HEK293 (cell line): Measurements from ENCODE around the gene ELAVL3.
"Not testable (repeated sequence)": the region's sequence is repeated elsewhere in the genome, so short reads cannot be mapped to it uniquely, and the experiment has no call there.

Experiments used
- CTCF ChIA-PET: fragments of 350-600 bp; formaldehyde crosslinking; extraction: SDS; loops from one replicate; lab custom pipeline; 2021; ENCODE audit warnings: antibody characterized with exemption; lab: Yijun Ruan, JAX
- POLR2A ChIA-PET: fragments of 300-600 bp; formaldehyde crosslinking; extraction: SDS; loops from one replicate; lab custom pipeline; 2020; ENCODE audit warnings: antibody characterized with exemption, inconsistent platforms; lab: Yijun Ruan, JAX
- H3K27ac ChIP-seq: fragments of 200-500 bp; sonication (Bioruptor generic); 2 replicates; pipeline ENCODE4 v1.5.1; 2014; ENCODE audit warnings: low read depth, low read length, control low read depth, inconsistent platforms; ENCODE audit errors: extremely low read depth
- H3K36me3 ChIP-seq, 2 experiments: fragments of 200-500 bp in 1 of 2; sonication (Bioruptor generic) in 1 of 2; 1 replicate in 1 of 2; 2 replicates in 1 of 2; pipeline ENCODE4 v1.5.1; 2014 to 2017; ENCODE audit warnings: inconsistent platforms in 2 of 2, low read length in 2 of 2; ENCODE audit not compliant: control insufficient read depth in 2 of 2, insufficient read depth in 1 of 2
- H3K4me1 ChIP-seq: fragments of 200-500 bp; sonication (Bioruptor generic); 2 replicates; pipeline ENCODE4 v1.5.1; 2014; ENCODE audit warnings: mild to moderate bottlenecking, low read length, inconsistent platforms; ENCODE audit not compliant: control insufficient read depth, insufficient read depth
- H3K4me3 ChIP-seq: 2 replicates; pipeline ENCODE4 v1.5.1; 2011; ENCODE audit warnings: low read depth, mild to moderate bottlenecking, control low read depth, low read length, moderate library complexity
- H3K9me3 ChIP-seq: fragments of 200-500 bp; sonication (Bioruptor generic); 2 replicates; pipeline ENCODE4 v1.5.1; 2014; ENCODE audit warnings: low read depth, low read length, inconsistent platforms; ENCODE audit not compliant: control insufficient read depth, insufficient read depth
- BCL11A ChIP-seq: fragments of 450-650 bp; formaldehyde crosslinking; IDR thresholded peaks from 2 replicates; pipeline ENCODE4 v1.5.1; 2016; ENCODE audit warnings: low read depth, missing biosample characterization, missing genetic modification characterization
- EGR2 ChIP-seq: fragments of 450-650 bp; formaldehyde crosslinking; IDR thresholded peaks from 2 replicates; pipeline ENCODE4 v1.5.1; 2016; ENCODE audit warnings: low read depth, missing biosample characterization, missing genetic modification characterization
- KLF1 ChIP-seq: fragments of 450-650 bp; formaldehyde crosslinking; IDR thresholded peaks from 2 replicates; pipeline ENCODE4 v1.5.1; 2016; ENCODE audit warnings: missing biosample characterization, missing genetic modification characterization
- KLF7 ChIP-seq: fragments of 450-650 bp; formaldehyde crosslinking; IDR thresholded peaks from 2 replicates; pipeline ENCODE4 v1.5.1; 2016; ENCODE audit warnings: missing biosample characterization, missing genetic modification characterization, borderline replicate concordance
- KLF8 ChIP-seq: fragments of 450-650 bp; formaldehyde crosslinking; IDR thresholded peaks from 2 replicates; pipeline ENCODE4 v1.5.1; 2016; ENCODE audit warnings: missing biosample characterization, missing genetic modification characterization
- REPIN1 ChIP-seq: fragments of 450-650 bp; formaldehyde crosslinking; IDR thresholded peaks from 2 replicates; pipeline ENCODE4 v1.5.1; 2017; ENCODE audit warnings: missing biosample characterization, missing genetic modification characterization, low read depth
- SCRT2 ChIP-seq: fragments of 450-650 bp; formaldehyde crosslinking; IDR thresholded peaks from 2 replicates; pipeline ENCODE4 v1.5.1; 2016; ENCODE audit warnings: missing biosample characterization, missing genetic modification characterization
- YY1 ChIP-seq: fragments of 450-650 bp; formaldehyde crosslinking; IDR thresholded peaks from 2 replicates; pipeline ENCODE4 v1.5.1; 2018; ENCODE audit warnings: missing biosample characterization, missing genetic modification characterization
- ZBTB1 ChIP-seq: fragments of 450-650 bp; formaldehyde crosslinking; IDR thresholded peaks from 2 replicates; pipeline ENCODE4 v1.5.1; 2016; ENCODE audit warnings: missing biosample characterization, missing genetic modification characterization
- ZBTB7A ChIP-seq: fragments of 450-650 bp; formaldehyde crosslinking; IDR thresholded peaks from 2 replicates; pipeline ENCODE4 v1.5.1; 2016; ENCODE audit warnings: low read depth, missing biosample characterization, missing genetic modification characterization
- ZBTB8A ChIP-seq: fragments of 450-650 bp; formaldehyde crosslinking; IDR thresholded peaks from 2 replicates; pipeline ENCODE4 v1.5.1; 2016; ENCODE audit warnings: missing biosample characterization, missing genetic modification characterization
- ZNF121 ChIP-seq: fragments of 450-650 bp; formaldehyde crosslinking; IDR thresholded peaks from 2 replicates; pipeline ENCODE4 v1.5.1; 2016; ENCODE audit warnings: missing biosample characterization, missing genetic modification characterization
- ZNF214 ChIP-seq: fragments of 450-650 bp; formaldehyde crosslinking; IDR thresholded peaks from 2 replicates; pipeline ENCODE4 v1.5.1; 2017; ENCODE audit warnings: missing biosample characterization, mild to moderate bottlenecking, missing genetic modification characterization, borderline replicate concordance
- ZNF221 ChIP-seq: fragments of 450-650 bp; formaldehyde crosslinking; IDR thresholded peaks from 2 replicates; pipeline ENCODE4 v1.5.1; 2017; ENCODE audit warnings: missing biosample characterization, missing genetic modification characterization, borderline replicate concordance
- ZNF266 ChIP-seq: fragments of 450-650 bp; formaldehyde crosslinking; IDR thresholded peaks from 2 replicates; pipeline ENCODE4 v1.5.1; 2016; ENCODE audit warnings: missing biosample characterization, missing genetic modification characterization, low read depth
- ZNF335 ChIP-seq: fragments of 450-650 bp; formaldehyde crosslinking; conservative IDR thresholded peaks from 2 replicates; pipeline ENCODE4 v1.5.1; 2016; ENCODE audit warnings: missing biosample characterization, missing genetic modification characterization
- ZNF341 ChIP-seq: fragments of 450-650 bp; formaldehyde crosslinking; IDR thresholded peaks from 2 replicates; pipeline ENCODE4; 2016; ENCODE audit warnings: low read depth, missing biosample characterization, missing genetic modification characterization
- ZNF366 ChIP-seq: fragments of 450-650 bp; formaldehyde crosslinking; conservative IDR thresholded peaks from 2 replicates; pipeline ENCODE4 v1.5.1; 2016; ENCODE audit warnings: missing biosample characterization, missing genetic modification characterization
- ZNF37A ChIP-seq: fragments of 450-650 bp; IDR thresholded peaks from 2 replicates; pipeline ENCODE4 v1.5.1; 2018; ENCODE audit warnings: missing biosample characterization, missing genetic modification characterization
- ZNF596 ChIP-seq: fragments of 450-650 bp; IDR thresholded peaks from 2 replicates; pipeline ENCODE4 v1.5.0; 2018; ENCODE audit warnings: missing biosample characterization, mild to moderate bottlenecking, missing genetic modification characterization, moderate library complexity
- TF ChIP-seq, protein P1 (sequence below): fragments of 450-650 bp; formaldehyde crosslinking; IDR thresholded peaks from 2 replicates; pipeline ENCODE4 v1.5.1; 2017; ENCODE audit warnings: missing biosample characterization, missing genetic modification characterization
- TF ChIP-seq, protein P2 (sequence below): fragments of 450-650 bp; formaldehyde crosslinking; IDR thresholded peaks from 2 replicates; pipeline ENCODE4 v1.5.1; 2016; ENCODE audit warnings: missing biosample characterization, missing genetic modification characterization

ELAVL3 gene

DNA sequence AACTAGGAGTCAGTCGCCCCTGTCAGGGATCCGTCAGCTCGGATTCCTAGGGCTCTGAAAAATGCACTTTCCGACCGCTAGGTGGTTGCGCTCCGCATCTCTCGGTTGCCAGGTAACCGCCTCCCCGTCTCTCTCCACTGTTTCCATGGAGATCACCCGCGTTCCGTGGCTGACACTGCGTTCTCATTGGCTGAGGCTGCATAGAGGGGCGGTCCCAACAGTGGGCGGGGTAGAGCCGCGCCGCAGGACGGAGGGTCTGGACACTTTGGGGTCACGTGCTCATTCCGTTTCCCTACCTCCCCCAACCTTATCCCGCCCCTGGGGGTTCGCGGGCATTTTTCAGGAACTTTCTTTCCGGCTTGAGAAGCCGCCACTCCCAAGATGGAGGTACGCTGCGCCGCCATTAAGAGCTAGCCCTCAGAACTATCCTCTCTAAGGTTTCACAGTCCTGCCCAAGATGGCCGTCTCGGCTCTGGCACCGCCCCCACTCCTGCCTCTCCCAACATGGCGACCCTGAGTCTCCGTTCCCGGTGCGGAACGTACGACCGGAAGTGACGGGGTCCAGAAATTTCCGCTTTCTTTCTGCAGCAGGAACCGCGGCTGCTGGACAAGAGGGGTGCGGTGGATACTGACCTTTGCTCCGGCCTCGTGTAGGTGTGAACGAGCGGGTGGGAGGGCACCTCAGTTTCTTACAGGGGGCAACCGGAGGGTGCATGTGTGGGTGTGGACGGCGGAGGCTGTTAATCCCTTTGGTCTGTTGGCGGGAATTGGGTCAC, 45.6 kb downstream of the ELAVL3 start, which contains the start of the genes ODAD3 and PRKCSH (continued):
- TF ChIP-seq EGR2 (tag by site-specific recombination) (peak; percentile 66), ZNF596 (tag by site-specific recombination) (no peak), ZBTB7A (tag by site-specific recombination) (no peak), SCRT2 (no peak), REPIN1 (tag by site-specific recombination) (no peak), ZNF266 (tag by site-specific recombination) (no peak), KLF7 (tag by site-specific recombination) (peak; percentile 53; the same call in 1 of the 2 replicates), ZNF214 (no peak), BCL11A (tag by site-specific recombination) (peak; percentile 39; the same call in 1 of the 2 replicates), ZNF366 (tag by site-specific recombination) (peak; percentile 79), ZNF221 (tag by site-specific recombination) (no peak), ZBTB8A (tag by site-specific recombination) (0 out of 2 replicates have a peak, but pooled peaks have one; percentile 37)
- TF ChIP-seq, protein P1, sequence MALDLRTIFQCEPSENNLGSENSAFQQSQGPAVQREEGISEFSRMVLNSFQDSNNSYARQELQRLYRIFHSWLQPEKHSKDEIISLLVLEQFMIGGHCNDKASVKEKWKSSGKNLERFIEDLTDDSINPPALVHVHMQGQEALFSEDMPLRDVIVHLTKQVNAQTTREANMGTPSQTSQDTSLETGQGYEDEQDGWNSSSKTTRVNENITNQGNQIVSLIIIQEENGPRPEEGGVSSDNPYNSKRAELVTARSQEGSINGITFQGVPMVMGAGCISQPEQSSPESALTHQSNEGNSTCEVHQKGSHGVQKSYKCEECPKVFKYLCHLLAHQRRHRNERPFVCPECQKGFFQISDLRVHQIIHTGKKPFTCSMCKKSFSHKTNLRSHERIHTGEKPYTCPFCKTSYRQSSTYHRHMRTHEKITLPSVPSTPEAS (tag by site-specific recombination) = no peak
- TF ChIP-seq, protein P2, sequence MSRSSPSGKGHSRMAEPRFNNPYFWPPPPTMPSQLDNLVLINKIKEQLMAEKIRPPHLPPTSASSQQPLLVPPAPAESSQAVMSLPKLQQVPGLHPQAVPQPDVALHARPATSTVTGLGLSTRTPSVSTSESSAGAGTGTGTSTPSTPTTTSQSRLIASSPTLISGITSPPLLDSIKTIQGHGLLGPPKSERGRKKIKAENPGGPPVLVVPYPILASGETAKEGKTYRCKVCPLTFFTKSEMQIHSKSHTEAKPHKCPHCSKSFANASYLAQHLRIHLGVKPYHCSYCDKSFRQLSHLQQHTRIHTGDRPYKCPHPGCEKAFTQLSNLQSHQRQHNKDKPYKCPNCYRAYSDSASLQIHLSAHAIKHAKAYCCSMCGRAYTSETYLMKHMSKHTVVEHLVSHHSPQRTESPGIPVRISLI = no peak

DNA sequence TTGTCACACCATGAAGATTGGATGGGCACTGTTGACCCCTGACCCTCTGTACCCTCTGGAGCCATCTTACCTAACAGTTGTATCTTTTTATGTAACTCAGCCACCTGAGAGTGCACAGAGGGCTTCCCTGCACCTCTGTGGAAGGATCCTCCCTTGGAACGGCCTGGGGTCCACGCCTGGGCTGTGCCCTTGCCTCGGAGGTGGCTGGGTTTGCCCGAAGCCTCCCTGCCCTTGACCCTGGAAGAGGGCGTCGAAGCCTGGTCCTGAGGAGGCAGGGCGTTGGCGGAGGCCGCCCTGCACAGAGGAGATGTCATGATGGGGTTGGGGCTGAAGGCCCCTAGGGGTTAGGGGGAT, 46.2 kb downstream of the ELAVL3 start:
- ChIA-PET POLR2A (interaction anchor here (0.6 to 2.3 kb wide), 10 partner anchors 11 to 141 kb away, joined by 3 to 27 read pairs (median 3); partner anchors contain the start of genes CCDC159, EPOR, SWSAP1 and TMEM205), CTCF (interaction anchor here (0.6 to 4.3 kb wide), 15 partner anchors 8 to 146 kb away, joined by 3 to 66 read pairs (median 5); partner anchors contain the start of gene EPOR)
- Histone ChIP-seq H3K4me3 (peak overlapping the region; percentile 44), H3K36me3 (peaks cover 17 to 28% of the 10 kb centered on the region in 2 experiments; a peak in 2 of 3 replicates), H3K27ac (no peak overlapping the region), H3K4me1 (0 out of 2 replicates have a peak, but pooled peaks cover 4% of the 10 kb centered on the region), H3K9me3 (no peaks in the 10 kb centered on the region)
- TF ChIP-seq KLF8 (tag by site-specific recombination) (no peak), YY1 (tag by site-specific recombination) (no peak), ZNF335 (tag by site-specific recombination) (peak; percentile 92), ZNF341 (tag by site-specific recombination) (0 out of 2 replicates have a peak, but pooled peaks have one; percentile 22), ZNF37A (no peak), KLF1 (tag by site-specific recombination) (0 out of 2 replicates have a peak, but pooled peaks have one; percentile 27), ZBTB1 (tag by site-specific recombination) (no peak)

- H3K4me3 ChIP-seq, H3K4me1 ChIP-seq, H3K9me3 ChIP-seq, POLR2A ChIA-PET, H3K27ac ChIP-seq: not testable (repeated sequence)
- CTCF ChIA-PET = interaction anchor here (0.7 to 4.3 kb wide), 2 partner anchors 12 to 51 kb away, joined by 4 to 66 read pairs; partner anchors contain the start of gene EPOR
- H3K36me3 ChIP-seq = peaks cover 6 to 21% of the 10 kb centered on the region in 2 experiments; a peak in 2 of 3 replicates
- peak; percentile 89 for TF ChIP-seq ZNF121 (tag by site-specific recombination)
These were observed 47.3 kb downstream of the ELAVL3 start for GRCh38 chr19:11433526-11433925.
